Neural progenitor cell (in vitro differentiated cells): Measurements from ENCODE around the gene TRIM49B.
"Not testable (repeated sequence)": the region's sequence is repeated elsewhere in the genome, so short reads cannot be mapped to it uniquely, and the experiment has no call there.

Experiments
- CTCF ChIP-seq: fragments of 200-600 bp; sonication (generic); IDR thresholded peaks from 2 replicates; pipeline ENCODE4 v1.5.1; 2017; ENCODE audit warnings: antibody characterized with exemption, mild to moderate bottlenecking
- EZH2 ChIP-seq: fragments of 200-600 bp; sonication (generic); IDR thresholded peaks from 2 replicates; pipeline ENCODE4 v1.6.1; 2017; ENCODE audit warnings: antibody characterized with exemption, mild to moderate bottlenecking, moderate library complexity
- EZH2phosphoT487 ChIP-seq: fragments of 200-600 bp; sonication (generic); IDR thresholded peaks from 2 replicates; pipeline ENCODE4 v1.6.1; 2017; ENCODE audit warnings: antibody characterized with exemption

GRCh38 chr11:49048229-49048628, 19.6 kb downstream of the TRIM49B start:
- TF ChIP-seq CTCF, EZH2, EZH2phosphoT487: not testable (repeated sequence)
